Measurements from ENCODE around the gene RMND5B.

DNA sequence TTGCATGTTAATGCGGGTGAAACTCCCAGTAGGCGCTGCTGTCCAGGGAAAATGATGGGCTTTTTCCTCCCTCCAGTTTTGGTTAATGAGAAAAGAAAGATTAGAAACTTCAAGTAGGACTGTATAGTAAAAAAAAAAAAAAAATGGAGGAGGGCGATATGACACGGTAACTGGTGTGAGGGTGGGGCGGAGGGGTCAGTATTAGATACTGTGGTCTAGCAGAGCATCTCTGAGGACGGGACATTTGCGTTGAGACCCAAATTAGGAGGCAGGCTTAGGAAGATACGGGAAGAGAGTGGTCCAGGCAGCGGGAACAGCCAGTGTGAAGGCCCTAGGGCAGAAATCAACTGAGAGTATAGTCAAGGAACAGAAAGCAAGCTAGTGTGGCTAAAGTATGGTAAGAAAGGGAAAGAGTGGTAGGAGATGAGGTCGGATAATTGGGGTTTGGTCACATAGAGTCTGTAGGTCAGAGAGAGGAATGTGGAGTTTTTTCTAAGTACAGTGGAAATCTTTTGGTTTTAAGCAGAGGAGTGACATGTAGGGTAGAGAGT lies 707 bp downstream of the RMND5B start:
- TF ChIP-seq, protein P1, sequence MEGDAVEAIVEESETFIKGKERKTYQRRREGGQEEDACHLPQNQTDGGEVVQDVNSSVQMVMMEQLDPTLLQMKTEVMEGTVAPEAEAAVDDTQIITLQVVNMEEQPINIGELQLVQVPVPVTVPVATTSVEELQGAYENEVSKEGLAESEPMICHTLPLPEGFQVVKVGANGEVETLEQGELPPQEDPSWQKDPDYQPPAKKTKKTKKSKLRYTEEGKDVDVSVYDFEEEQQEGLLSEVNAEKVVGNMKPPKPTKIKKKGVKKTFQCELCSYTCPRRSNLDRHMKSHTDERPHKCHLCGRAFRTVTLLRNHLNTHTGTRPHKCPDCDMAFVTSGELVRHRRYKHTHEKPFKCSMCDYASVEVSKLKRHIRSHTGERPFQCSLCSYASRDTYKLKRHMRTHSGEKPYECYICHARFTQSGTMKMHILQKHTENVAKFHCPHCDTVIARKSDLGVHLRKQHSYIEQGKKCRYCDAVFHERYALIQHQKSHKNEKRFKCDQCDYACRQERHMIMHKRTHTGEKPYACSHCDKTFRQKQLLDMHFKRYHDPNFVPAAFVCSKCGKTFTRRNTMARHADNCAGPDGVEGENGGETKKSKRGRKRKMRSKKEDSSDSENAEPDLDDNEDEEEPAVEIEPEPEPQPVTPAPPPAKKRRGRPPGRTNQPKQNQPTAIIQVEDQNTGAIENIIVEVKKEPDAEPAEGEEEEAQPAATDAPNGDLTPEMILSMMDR (IDR thresholded peaks at IDR 0.05): no peak
- no peak for TF ChIP-seq EZH2phosphoT487 (IDR thresholded peaks at IDR 0.05)
- TF ChIP-seq EZH2 (IDR thresholded peaks at IDR 0.05): no peak
